GM12874 (cell line): ENCODE measurements around the gene FHAD1.

Experiments
- TF ChIP-seq, protein P1 (sequence below): IDR thresholded peaks from 2 replicates; pipeline ENCODE4 v1.5.1; 2011; ENCODE audit warnings: low read depth, mild to moderate bottlenecking, control low read depth, low read length, moderate library complexity; ENCODE audit not compliant: insufficient read depth

The FHAD1 gene

DNA sequence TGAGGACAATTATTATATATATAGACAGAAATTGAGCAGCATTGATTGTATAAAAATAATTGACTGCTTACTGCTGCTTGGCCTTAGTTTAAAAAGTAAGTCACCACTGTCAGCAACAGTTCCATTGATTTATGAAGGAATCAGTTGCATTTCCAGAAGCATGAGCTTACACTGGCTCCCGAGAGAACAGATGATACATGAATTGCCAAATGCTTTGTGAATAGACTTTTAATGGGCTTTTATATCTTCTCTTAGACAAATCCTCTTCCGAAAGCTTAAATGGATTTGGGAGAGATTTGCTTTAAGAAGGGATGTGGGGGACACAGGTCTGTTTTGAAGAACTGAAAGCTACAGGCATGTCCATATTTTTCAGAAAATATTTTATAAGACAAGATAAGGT is 7.5 kb downstream of the FHAD1 start:
- TF ChIP-seq, protein P1, sequence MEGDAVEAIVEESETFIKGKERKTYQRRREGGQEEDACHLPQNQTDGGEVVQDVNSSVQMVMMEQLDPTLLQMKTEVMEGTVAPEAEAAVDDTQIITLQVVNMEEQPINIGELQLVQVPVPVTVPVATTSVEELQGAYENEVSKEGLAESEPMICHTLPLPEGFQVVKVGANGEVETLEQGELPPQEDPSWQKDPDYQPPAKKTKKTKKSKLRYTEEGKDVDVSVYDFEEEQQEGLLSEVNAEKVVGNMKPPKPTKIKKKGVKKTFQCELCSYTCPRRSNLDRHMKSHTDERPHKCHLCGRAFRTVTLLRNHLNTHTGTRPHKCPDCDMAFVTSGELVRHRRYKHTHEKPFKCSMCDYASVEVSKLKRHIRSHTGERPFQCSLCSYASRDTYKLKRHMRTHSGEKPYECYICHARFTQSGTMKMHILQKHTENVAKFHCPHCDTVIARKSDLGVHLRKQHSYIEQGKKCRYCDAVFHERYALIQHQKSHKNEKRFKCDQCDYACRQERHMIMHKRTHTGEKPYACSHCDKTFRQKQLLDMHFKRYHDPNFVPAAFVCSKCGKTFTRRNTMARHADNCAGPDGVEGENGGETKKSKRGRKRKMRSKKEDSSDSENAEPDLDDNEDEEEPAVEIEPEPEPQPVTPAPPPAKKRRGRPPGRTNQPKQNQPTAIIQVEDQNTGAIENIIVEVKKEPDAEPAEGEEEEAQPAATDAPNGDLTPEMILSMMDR, result no peak

DNA sequence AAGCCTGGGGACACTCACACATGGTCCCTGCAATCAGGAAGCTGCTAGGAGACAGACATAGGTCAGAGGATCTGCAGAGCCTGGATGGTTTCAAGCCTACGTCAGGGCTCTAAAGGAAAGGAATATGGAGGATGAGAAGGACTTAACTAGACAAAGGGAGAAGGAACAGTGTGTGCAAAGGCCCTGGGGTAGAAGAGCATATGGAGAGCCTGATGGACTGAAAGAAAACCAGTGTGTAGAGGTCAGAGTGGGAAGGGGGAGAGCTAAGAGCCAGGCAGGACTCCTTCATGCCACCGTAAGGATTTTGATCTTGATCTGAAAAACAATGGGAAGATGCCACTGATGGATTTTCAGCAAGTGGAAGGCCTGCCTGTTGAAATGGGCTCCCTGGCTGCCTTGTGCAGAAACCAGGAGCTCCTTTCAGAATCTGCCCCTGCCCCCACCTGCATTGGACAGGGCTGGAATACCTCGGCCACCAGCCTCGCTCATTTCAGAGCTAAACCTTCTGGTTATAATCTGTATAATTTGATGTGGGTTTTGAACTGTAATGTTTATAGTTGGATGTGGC is 8.6 kb downstream of the FHAD1 start:
- TF ChIP-seq, protein P1, result no peak

DNA sequence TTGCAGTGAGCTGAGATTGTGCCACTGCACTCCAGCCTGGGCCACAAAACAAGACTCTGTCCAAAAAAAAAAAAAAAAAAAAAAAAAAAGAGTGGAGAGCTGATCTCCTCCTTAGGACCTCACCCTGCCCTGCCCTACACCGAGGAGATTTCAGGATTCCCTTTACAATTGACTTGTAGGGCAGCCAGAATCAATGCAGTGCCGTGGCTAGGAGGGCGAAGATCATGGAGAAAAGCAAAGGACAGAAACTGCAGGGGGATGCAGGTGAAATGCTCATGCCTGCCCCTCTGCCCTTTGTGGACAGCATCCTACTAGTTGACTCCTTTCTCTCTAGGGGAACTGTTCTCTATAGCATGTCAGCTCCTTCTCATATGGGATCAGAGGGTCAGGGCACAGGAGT is 9.6 kb downstream of the FHAD1 start:
- TF ChIP-seq, protein P1, result no peak

DNA sequence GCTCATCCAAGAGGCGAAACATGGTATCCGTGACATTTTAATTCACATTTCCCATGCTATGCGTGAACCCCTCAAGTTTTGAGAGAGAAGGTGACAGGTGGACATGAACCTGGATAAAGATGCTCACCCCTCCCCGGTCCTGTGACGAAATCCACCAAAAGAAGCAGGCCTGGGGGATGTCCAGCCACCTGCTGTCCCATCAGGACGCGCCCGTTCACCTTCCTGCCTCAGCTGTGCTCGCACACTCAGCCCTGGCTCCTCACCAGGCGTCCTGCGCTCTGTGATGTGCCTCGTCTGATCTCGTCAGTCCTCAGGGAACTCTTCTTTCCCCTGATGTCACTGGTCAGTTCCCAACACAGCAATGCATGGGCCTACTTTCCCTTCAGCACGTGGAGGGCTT is 10.3 kb downstream of the FHAD1 start:
- TF ChIP-seq, protein P1, result no peak

DNA sequence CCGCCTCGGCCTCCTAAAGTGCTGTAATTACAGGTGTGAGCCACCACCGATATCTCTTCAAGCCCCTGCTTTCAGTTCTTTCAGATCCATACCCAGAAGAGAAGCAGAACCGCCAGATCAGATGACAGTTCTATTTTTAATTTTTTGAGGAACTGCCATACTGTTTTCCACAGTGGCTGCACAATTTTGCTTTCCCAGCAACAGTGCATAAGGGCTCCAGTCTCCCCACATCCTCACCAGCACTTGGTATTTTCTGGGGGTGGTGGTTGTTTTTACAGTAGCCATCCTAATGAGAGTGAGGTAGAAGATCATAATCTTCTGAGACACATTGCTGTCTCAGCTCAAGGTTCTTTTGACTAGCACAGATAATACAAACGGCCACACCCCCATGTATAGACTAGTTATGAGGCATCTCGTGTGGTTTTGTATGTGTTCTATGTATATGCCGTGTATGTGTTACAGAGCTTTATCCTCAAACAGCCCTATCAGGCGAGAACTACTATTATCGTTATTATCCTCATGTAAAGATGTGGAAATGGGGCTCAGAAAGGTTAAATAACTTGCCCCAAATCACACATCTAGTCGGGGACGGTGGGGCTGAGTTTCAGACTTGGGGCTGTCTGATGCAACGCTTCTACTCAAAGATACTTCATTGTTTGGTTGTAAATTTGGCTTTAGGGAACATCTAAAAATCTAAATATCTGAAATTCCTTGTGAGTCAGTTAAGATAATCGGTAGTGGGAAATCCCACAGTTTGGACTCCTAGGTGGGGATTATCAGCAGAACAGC is 12.0 kb downstream of the FHAD1 start:
- TF ChIP-seq, protein P1, result no peak

DNA sequence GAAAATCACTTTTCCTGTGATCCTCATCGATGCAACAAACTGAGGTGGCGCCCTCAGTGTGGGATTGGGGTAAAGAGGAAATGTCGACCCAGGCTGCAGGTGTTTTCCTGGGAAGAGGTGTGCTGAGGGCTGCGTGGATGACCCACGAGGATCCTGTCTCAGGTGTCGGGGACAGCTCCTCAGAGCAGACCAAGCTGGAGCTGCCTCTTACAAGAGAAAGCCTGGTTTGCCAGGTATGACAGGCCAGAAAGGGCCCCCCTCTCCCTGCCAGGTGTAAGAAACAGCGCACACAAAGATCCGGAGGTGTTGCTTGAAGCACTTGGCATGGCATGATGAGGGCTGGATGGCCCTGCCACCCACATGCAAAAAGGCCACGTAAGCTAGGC is 12.6 kb downstream of the FHAD1 start:
- TF ChIP-seq, protein P1, result no peak

DNA sequence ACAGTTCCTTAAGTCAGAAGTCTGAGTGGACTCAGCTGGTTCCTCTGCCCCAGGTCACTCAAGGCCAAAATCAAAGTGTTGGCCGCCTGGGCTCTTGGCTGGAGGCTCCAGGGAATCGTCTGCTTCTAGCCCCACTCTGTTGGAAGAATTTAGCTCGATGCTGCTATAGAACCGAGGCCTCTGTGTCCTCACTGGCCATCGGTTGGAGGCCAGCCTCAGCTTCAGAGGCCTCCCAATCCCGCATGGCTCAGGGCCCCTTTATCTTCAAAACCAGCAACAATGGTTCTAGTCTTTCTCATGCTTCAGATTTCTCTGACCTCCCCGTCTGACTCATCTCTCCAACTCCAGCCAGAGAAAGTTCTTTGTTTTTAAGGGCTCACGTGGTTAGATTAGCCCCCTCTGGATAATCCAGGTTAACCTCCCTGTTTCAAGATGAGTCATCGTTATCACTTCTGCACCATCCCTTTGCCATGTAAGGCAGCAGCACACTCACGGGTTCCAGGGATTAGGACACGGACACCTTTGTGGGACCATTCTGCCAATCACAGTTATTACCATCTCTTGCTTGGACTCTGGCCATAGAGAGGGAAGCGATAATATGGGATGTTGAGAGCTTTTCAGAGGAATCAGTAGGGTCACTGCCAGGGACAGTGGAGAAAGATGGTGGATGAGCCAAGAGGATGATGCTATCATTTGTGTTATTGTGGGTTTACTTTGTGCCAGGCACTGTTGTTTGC is 13.6 kb downstream of the FHAD1 start:
- TF ChIP-seq, protein P1, result no peak
